Adrenal gland (tissue), 5 donors: Measurements from ENCODE around the gene ERAP2.

Source experiments
- POLR2A ChIP-seq, 2 donors: fragments of 450-650 bp; IDR thresholded peaks; one replicate each; pipeline ENCODE4 v1.6.1; 2017; ENCODE audit warnings: antibody characterized with exemption in 2 of 2, mild to moderate bottlenecking in 2 of 2, moderate library complexity in 1 of 2
- TF ChIP-seq, protein P1 (sequence below), 6 experiments: fragments of 450-650 bp in 4 of 6; fragments of 200-600 bp in 2 of 6; sonication (generic) in 1 of 6; IDR thresholded peaks; 1 replicate in 5 of 6; 2 replicates in 1 of 6; pipeline versions ENCODE4 v1.5.1 to v1.8.0; 2016 to 2021; ENCODE audit warnings: antibody characterized with exemption in 6 of 6, mild to moderate bottlenecking in 2 of 6, moderate library complexity in 1 of 6
- donor health status: DM: no; HTN: no; CAD: no.

DNA sequence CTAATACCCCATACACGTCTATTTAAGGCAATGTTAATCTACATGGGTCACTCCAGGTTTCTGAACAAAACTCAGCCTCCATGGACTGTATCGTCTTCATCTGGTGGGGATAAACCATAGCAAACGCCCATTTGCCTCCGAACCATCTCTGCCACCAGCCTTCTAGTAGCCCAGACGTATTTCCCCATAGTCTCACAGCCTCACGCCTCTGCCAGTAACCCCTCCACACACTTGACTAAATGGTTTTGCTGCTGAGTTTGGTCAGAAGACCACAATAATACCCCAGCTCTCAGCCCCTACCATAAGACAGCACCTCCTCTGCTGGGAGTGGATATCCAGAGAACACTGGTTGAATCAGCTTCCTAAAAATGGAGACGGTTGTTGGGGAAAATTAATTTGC is 8.7 kb downstream of the ERAP2 start:
- TF ChIP-seq, protein P1, sequence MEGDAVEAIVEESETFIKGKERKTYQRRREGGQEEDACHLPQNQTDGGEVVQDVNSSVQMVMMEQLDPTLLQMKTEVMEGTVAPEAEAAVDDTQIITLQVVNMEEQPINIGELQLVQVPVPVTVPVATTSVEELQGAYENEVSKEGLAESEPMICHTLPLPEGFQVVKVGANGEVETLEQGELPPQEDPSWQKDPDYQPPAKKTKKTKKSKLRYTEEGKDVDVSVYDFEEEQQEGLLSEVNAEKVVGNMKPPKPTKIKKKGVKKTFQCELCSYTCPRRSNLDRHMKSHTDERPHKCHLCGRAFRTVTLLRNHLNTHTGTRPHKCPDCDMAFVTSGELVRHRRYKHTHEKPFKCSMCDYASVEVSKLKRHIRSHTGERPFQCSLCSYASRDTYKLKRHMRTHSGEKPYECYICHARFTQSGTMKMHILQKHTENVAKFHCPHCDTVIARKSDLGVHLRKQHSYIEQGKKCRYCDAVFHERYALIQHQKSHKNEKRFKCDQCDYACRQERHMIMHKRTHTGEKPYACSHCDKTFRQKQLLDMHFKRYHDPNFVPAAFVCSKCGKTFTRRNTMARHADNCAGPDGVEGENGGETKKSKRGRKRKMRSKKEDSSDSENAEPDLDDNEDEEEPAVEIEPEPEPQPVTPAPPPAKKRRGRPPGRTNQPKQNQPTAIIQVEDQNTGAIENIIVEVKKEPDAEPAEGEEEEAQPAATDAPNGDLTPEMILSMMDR (IDR thresholded peaks at IDR 0.05): no peak
- TF ChIP-seq POLR2A (IDR thresholded peaks at IDR 0.05): no peak
